Neuronal stem cell (in vitro differentiated cells): ENCODE measurements around the gene RASL12.
A peak's percentile ranks its signal among the peaks of the same experiment; 100 is the strongest.

Experiments
- DNase-seq: peaks from one replicate; pipeline ENCODE4 v3.0.0-alpha.2; 2013; ENCODE audit warnings: low spot score
- H2AFZ ChIP-seq: one replicate; pipeline ENCODE4 v1.6.1; 2013; ENCODE audit warnings: mild to moderate bottlenecking, low read length, inconsistent platforms
- H2AK5ac ChIP-seq: 2 replicates; pipeline ENCODE4 v1.6.1; 2013; ENCODE audit warnings: low read depth, mild to moderate bottlenecking, inconsistent platforms, low read length, moderate library complexity, mixed read lengths
- H2BK120ac ChIP-seq: 2 replicates; pipeline ENCODE4 v1.6.1; 2013; ENCODE audit warnings: low read depth, mild to moderate bottlenecking, inconsistent platforms, low read length, moderate library complexity, mixed read lengths
- H2BK12ac ChIP-seq: one replicate; pipeline ENCODE4 v1.6.1; 2013; ENCODE audit warnings: low read length, inconsistent platforms
- H2BK15ac ChIP-seq: 2 replicates; pipeline ENCODE4 v1.6.1; 2013; ENCODE audit warnings: mild to moderate bottlenecking, low read length, inconsistent platforms, mixed read lengths
- H2BK5ac ChIP-seq: one replicate; pipeline ENCODE4 v1.6.1; 2013; ENCODE audit warnings: inconsistent platforms, mild to moderate bottlenecking, low read length, moderate library complexity
- H3K14ac ChIP-seq: one replicate; pipeline ENCODE4 v1.6.1; 2013; ENCODE audit warnings: low read length, inconsistent platforms
- H3K18ac ChIP-seq: 2 replicates; pipeline ENCODE4 v1.6.1; 2013; ENCODE audit warnings: low read length, inconsistent platforms
- H3K23ac ChIP-seq: 2 replicates; pipeline ENCODE4 v1.6.1; 2013; ENCODE audit warnings: low read depth, mild to moderate bottlenecking, mixed read lengths, low read length, inconsistent platforms; ENCODE audit not compliant: poor library complexity
- H3K27ac ChIP-seq: replicated peaks from 3 replicates; pipeline ENCODE4 v1.5.1; 2013; ENCODE audit warnings: low read length, inconsistent platforms
- H3K27me3 ChIP-seq, 3 experiments: 2 replicates each; pipeline ENCODE4 v1.6.1; 2013; ENCODE audit warnings: low read length in 3 of 3, mild to moderate bottlenecking in 2 of 3, inconsistent platforms in 1 of 3, low read depth in 1 of 3, mixed read lengths in 1 of 3, moderate library complexity in 1 of 3; ENCODE audit not compliant: control insufficient read depth in 3 of 3, insufficient read depth in 3 of 3
- H3K36me3 ChIP-seq, 2 donors: replicated peaks in 1 of 2; 2 replicates each; pipeline ENCODE4 v1.6.1; 2013; ENCODE audit warnings: low read length in 2 of 2; ENCODE audit not compliant: control insufficient read depth in 2 of 2, insufficient read depth in 2 of 2
- H3K4ac ChIP-seq: 2 replicates; pipeline ENCODE4 v1.6.1; 2013; ENCODE audit warnings: inconsistent platforms, mild to moderate bottlenecking, low read length, moderate library complexity
- H3K4me1 ChIP-seq, 2 donors: 1 replicate in 1 of 2; 2 replicates in 1 of 2; pipeline ENCODE4 v1.6.1; 2013; ENCODE audit warnings: low read length in 2 of 2, low read depth in 1 of 2; ENCODE audit not compliant: control insufficient read depth in 2 of 2, insufficient read depth in 1 of 2
- H3K4me2 ChIP-seq: one replicate; pipeline ENCODE4 v1.6.1; 2013; ENCODE audit warnings: mild to moderate bottlenecking, low read length, inconsistent platforms; ENCODE audit not compliant: insufficient read depth, poor library complexity, severe bottlenecking
- H3K4me3 ChIP-seq, 2 donors: 2 replicates each; pipeline ENCODE4 v1.5.1; 2013; ENCODE audit warnings: low read length in 2 of 2, mild to moderate bottlenecking in 2 of 2, inconsistent platforms in 1 of 2, moderate library complexity in 1 of 2
- H3K79me1 ChIP-seq: one replicate; pipeline ENCODE4 v1.6.1; 2013; ENCODE audit warnings: low read depth, mild to moderate bottlenecking, inconsistent platforms, low read length, moderate library complexity
- H3K9ac ChIP-seq: one replicate; pipeline ENCODE4 v1.6.1; 2013; ENCODE audit warnings: mild to moderate bottlenecking, low read depth, low read length, inconsistent platforms; ENCODE audit not compliant: poor library complexity
- H3K9me3 ChIP-seq, 2 donors: replicated peaks in 1 of 2; 2 replicates each; pipeline versions ENCODE3 to v1.6.1; 2013; ENCODE audit warnings: low read length in 2 of 2, mild to moderate bottlenecking in 2 of 2, inconsistent platforms in 1 of 2, low read depth in 1 of 2, mixed read lengths in 1 of 2, moderate library complexity in 1 of 2; ENCODE audit not compliant: control insufficient read depth in 2 of 2, insufficient read depth in 1 of 2
- H4K8ac ChIP-seq: one replicate; pipeline ENCODE4 v1.6.1; 2013; ENCODE audit warnings: low read depth, mild to moderate bottlenecking, inconsistent platforms, low read length, moderate library complexity
- H4K91ac ChIP-seq: one replicate; pipeline ENCODE4 v1.6.1; 2013; ENCODE audit warnings: low read length, low read depth, mild to moderate bottlenecking, inconsistent platforms; ENCODE audit not compliant: poor library complexity
- WGBS, 2 donors: extraction: QIAGEN DNeasy Blood & Tissue Kit; methylation state at CpG; one replicate each; pipeline ENCODE4 v1.1.7; 2013; ENCODE audit warnings: missing lambda C conversion rate in 2 of 2, mixed read lengths in 1 of 2; ENCODE audit not compliant: insufficient read length in 2 of 2, insufficient replicate concordance in 1 of 2; ENCODE audit errors: extremely low coverage in 2 of 2; 5-methylcytosine and 5-hydroxymethylcytosine counted together

Gene RASL12

GRCh38 chr15:65033659-65034269, 34.0 kb downstream of the RASL12 start:
- H3K9me3 ChIP-seq, result no peaks in the 10 kb centered on the region

GRCh38 chr15:65032801-65033537, 34.8 kb downstream of the RASL12 start:
- Histone ChIP-seq H3K9ac (no peak overlapping the region), H3K4me1 (peaks cover 4 to 7% of the 10 kb centered on the region in 2 donors), H2BK120ac (no peak overlapping the region), H3K23ac (peak overlapping the region; percentile 22), H2BK5ac (no peak overlapping the region), H2BK12ac (no peak overlapping the region), H3K4me2 (no peak overlapping the region), H3K27me3 (peaks cover 0 to 3% (median 0%) of the 10 kb centered on the region in 3 experiments), H2AK5ac (no peak overlapping the region), H3K36me3 (no peaks in the 10 kb centered on the region), H3K79me1 (peaks cover 4% of the 10 kb centered on the region), H3K14ac (no peak overlapping the region), H3K9me3 (no peaks in the 10 kb centered on the region), H3K4me3 (no peak overlapping the region), H4K8ac (no peak overlapping the region), H3K27ac (no peak overlapping the region), H3K4ac (no peak overlapping the region), H2AFZ (peak overlapping the region; percentile 72), H3K18ac (peak overlapping the region; percentile 51), H4K91ac (no peak overlapping the region), H2BK15ac (no peak overlapping the region)
- peak; percentile 69 for DNase-seq
- no CpG with 5 or more reads among the region's 13 CpGs for WGBS, 2 donors

More at GRCh38 chr15:65033659-65034269, 34.0 kb downstream of the RASL12 start:
- H3K79me1 ChIP-seq, result peaks cover 4% of the 10 kb centered on the region
- H2BK120ac ChIP-seq, result no peak overlapping the region
- no peak overlapping the region for H2AK5ac ChIP-seq
- no peak overlapping the region for H2BK15ac ChIP-seq
- no peak overlapping the region for H3K23ac ChIP-seq
- no peak overlapping the region for H2BK5ac ChIP-seq
- no peak overlapping the region for H3K4ac ChIP-seq
- H3K4me3 ChIP-seq, result no peak overlapping the region
- H3K27ac ChIP-seq, result no peak overlapping the region
- no peak overlapping the region for H2BK12ac ChIP-seq
- H3K18ac ChIP-seq, result no peak overlapping the region
- WGBS, 2 donors, result no CpG with 5 or more reads among the region's 4 CpGs
- H3K36me3 ChIP-seq, result no peaks in the 10 kb centered on the region
- peak overlapping the region; percentile 72 for H2AFZ ChIP-seq
- H3K14ac ChIP-seq, result no peak overlapping the region
- no peak overlapping the region for H4K91ac ChIP-seq
- no peak overlapping the region for H4K8ac ChIP-seq
- peaks cover 0 to 3% (median 3%) of the 10 kb centered on the region in 3 experiments for H3K27me3 ChIP-seq
- peaks cover 0 to 8% of the 10 kb centered on the region in 2 donors for H3K4me1 ChIP-seq
- H3K9ac ChIP-seq, result no peak overlapping the region
- no peak overlapping the region for H3K4me2 ChIP-seq
- DNase-seq, result no peak

GRCh38 chr15:65029736-65030208, 38.0 kb downstream of the RASL12 start:
- Histone ChIP-seq H2BK5ac (no peak overlapping the region), H2BK15ac (no peak overlapping the region), H3K9ac (no peak overlapping the region), H3K23ac (no peak overlapping the region), H3K14ac (no peak overlapping the region), H3K4me3 (peak overlapping the region in 1 of 2 donors; percentile 75), H4K91ac (no peak overlapping the region), H3K79me1 (peaks cover 4% of the 10 kb centered on the region), H2AFZ (peak overlapping the region; percentile 97), H3K4me1 (peaks cover 5 to 7% of the 10 kb centered on the region in 2 donors), H3K36me3 (peaks cover 11 to 21% of the 10 kb centered on the region in 2 donors), H2AK5ac (no peak overlapping the region), H3K9me3 (no peaks in the 10 kb centered on the region), H3K27ac (no peak overlapping the region), H2BK120ac (no peak overlapping the region), H3K4ac (no peak overlapping the region), H4K8ac (no peak overlapping the region), H3K27me3 (no peaks in the 10 kb centered on the region), H3K18ac (no peak overlapping the region), H3K4me2 (no peak overlapping the region), H2BK12ac (no peak overlapping the region)
- WGBS, 2 donors, result no CpG with 5 or more reads among the region's 12 CpGs
- DNase-seq, result no peak
